H1 (cell line): ENCODE data around the gene GAST.

Source experiments
- CBX8 ChIP-seq: fragments of 300-800, 300-1000 bp; sonication (generic); IDR thresholded peaks from 2 replicates; pipeline ENCODE4 v1.7.1; 2016; ENCODE audit warnings: low read depth, low read length, borderline replicate concordance
- CHD2 ChIP-seq: IDR thresholded peaks from 2 replicates; pipeline ENCODE4 v1.6.1; 2012; ENCODE audit warnings: low read length, improper control_type of control experiment
- CTCF ChIP-seq, 3 experiments: IDR thresholded peaks; 1 replicate in 2 of 3; 2 replicates in 1 of 3; pipeline versions ENCODE4 v1.5.1 to v1.6.1; 2011; ENCODE audit warnings: low read length in 3 of 3, mild to moderate bottlenecking in 3 of 3, inconsistent platforms in 2 of 3, low read depth in 1 of 3, moderate library complexity in 1 of 3; ENCODE audit not compliant: insufficient read depth in 1 of 3; ENCODE audit errors: control extremely low read depth in 1 of 3
- PHF8 ChIP-seq: fragments of 200-600 bp; sonication (generic); conservative IDR thresholded peaks from 2 replicates; pipeline ENCODE4 v1.7.1; 2012; ENCODE audit warnings: low read depth, mild to moderate bottlenecking, inconsistent platforms, low read length, moderate library complexity
- POLR2A ChIP-seq, 2 experiments: IDR thresholded peaks; 1 replicate in 1 of 2; 2 replicates in 1 of 2; pipeline ENCODE4 v1.6.1; 2011; ENCODE audit warnings: low read depth in 2 of 2, low read length in 2 of 2, mild to moderate bottlenecking in 2 of 2; ENCODE audit errors: control extremely low read depth in 1 of 2
- RAD21 ChIP-seq, 2 experiments: IDR thresholded peaks in 1 of 2; conservative IDR thresholded peaks in 1 of 2; 2 replicates each; pipeline ENCODE4 v1.6.1; 2011; ENCODE audit warnings: low read depth in 2 of 2, low read length in 2 of 2, improper control_type of control experiment in 1 of 2, inconsistent platforms in 1 of 2, mild to moderate bottlenecking in 1 of 2, moderate library complexity in 1 of 2

- TF ChIP-seq POLR2A (IDR thresholded peaks at IDR 0.05; ENCODE audit: control extremely low read depth in 1 of 2, low read depth in 2 of 2, low read length in 2 of 2) (no peak), PHF8 (no peak), CTCF (IDR thresholded peaks at IDR 0.05; ENCODE audit: control extremely low read depth in 1 of 3, insufficient read depth in 1 of 3, low read depth in 1 of 3, low read length in 3 of 3) (no peak), RAD21 (IDR thresholded peaks at IDR 0.05 in 1 of 2, conservative IDR thresholded peaks at IDR 0.05 in 1 of 2; ENCODE audit: low read depth in 2 of 2, low read length in 2 of 2) (no peak), CHD2 (no peak), CBX8 (no peak)
Measured at GRCh38 chr17:41711669-41712400, at the start of gene GAST.
